Testis (tissue), 3 donors: ENCODE data around the gene HEG1. TPM values are rescaled to one million over a fixed set of nuclear protein-coding genes. Genes with fewer than 3 reads are reported as not detected.

Source experiments
- DNase-seq: peaks from one replicate; pipeline ENCODE4 v3.0.0-alpha.2; 2019
- H3K27ac ChIP-seq, 2 donors: fragments of 200-600 bp; sonication (generic); one replicate each; pipeline ENCODE4 v1.5.1; 2019
- H3K27me3 ChIP-seq: fragments of 200-600 bp; sonication (generic); one replicate; pipeline ENCODE4 v1.5.1; 2019
- H3K36me3 ChIP-seq: fragments of 200-600 bp; sonication (generic); one replicate; pipeline ENCODE4 v1.5.1; 2017; ENCODE audit warnings: low read depth; ENCODE audit errors: missing control alignments
- H3K4me1 ChIP-seq: fragments of 200-600 bp; sonication (generic); one replicate; pipeline ENCODE4 v1.5.1; 2019
- H3K4me3 ChIP-seq, 2 donors: fragments of 200-600 bp; sonication (generic); one replicate each; pipeline ENCODE4 v1.5.1; 2017 to 2019
- H3K9me3 ChIP-seq: fragments of 200-600 bp; sonication (generic); one replicate; pipeline ENCODE4 v1.5.1; 2017
- POLR2A ChIP-seq: fragments of 450-650 bp; IDR thresholded peaks from one replicate; pipeline ENCODE4 v1.6.1; 2017; ENCODE audit warnings: antibody characterized with exemption, mild to moderate bottlenecking, moderate library complexity
- WGBS, 2 donors: methylation state at CpG; one replicate each; pipeline ENCODE4 v1.1.5; 2018; 5-methylcytosine and 5-hydroxymethylcytosine counted together
- intact Hi-C: fragments of 100-400 bp; cut with DNase I; formaldehyde crosslinking; loops from one replicate; pipeline ENCODE4 v1.15.1; 2023; ENCODE audit warnings: low total_unique reads
- polyA plus RNA-seq: library from polyadenylated mRNA; stranded (reverse); fragments of 350-450 nt; fragmentation: Illumina TruSeq; extraction: RNeasy Lipid Tissue Mini Kit (QIAGEN cat#74804); gene quantifications from one replicate; pipeline ENCODE4 v1.2.3, GENCODE V29; 2014; ENCODE audit warnings: low read depth, low replicate concordance; ENCODE audit not compliant: insufficient read depth
- total RNA-seq, 2 donors: library from RNA; depleted of rRNA; stranded (reverse); fragments of >200 nt; gene quantifications; one replicate each; pipeline ENCODE4 v1.2.3, GENCODE V29; 2016
- TF ChIP-seq, protein P1 (sequence below), 3 experiments: fragments of 450-650 bp in 2 of 3; fragments of 200-600 bp in 1 of 3; sonication (generic) in 1 of 3; IDR thresholded peaks; one replicate each; pipeline ENCODE4 v1.5.1; 2016 to 2019; ENCODE audit warnings: antibody characterized with exemption in 3 of 3, mild to moderate bottlenecking in 2 of 3, moderate library complexity in 1 of 3

The HEG1 gene
- total and polyA plus RNA-seq, 3 donors from 2014 or later = 50.3 to 160 (median 120) TPM

DNA sequence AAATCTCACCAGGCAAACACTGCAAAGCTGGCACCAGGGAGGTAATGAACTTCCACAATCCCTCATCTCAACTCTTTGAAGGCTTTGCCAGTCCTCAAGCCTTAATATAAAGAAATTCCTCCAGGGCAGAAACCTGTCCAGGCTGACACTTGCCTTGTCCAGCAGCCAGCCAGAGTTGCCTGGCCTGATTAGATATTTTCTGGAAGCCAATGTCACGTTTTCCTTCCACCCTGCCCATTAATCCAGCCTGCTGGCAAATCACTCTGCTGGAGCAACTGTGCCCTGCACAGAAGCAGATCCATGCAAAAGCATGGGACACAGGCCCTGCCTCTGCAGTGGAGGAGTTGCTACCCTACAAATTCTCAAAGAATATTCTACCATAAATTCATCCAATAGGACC lies 56.5 kb downstream of the HEG1 start:
- TF ChIP-seq, protein P1, sequence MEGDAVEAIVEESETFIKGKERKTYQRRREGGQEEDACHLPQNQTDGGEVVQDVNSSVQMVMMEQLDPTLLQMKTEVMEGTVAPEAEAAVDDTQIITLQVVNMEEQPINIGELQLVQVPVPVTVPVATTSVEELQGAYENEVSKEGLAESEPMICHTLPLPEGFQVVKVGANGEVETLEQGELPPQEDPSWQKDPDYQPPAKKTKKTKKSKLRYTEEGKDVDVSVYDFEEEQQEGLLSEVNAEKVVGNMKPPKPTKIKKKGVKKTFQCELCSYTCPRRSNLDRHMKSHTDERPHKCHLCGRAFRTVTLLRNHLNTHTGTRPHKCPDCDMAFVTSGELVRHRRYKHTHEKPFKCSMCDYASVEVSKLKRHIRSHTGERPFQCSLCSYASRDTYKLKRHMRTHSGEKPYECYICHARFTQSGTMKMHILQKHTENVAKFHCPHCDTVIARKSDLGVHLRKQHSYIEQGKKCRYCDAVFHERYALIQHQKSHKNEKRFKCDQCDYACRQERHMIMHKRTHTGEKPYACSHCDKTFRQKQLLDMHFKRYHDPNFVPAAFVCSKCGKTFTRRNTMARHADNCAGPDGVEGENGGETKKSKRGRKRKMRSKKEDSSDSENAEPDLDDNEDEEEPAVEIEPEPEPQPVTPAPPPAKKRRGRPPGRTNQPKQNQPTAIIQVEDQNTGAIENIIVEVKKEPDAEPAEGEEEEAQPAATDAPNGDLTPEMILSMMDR (IDR thresholded peaks at IDR 0.05) = no peak
- no peak for TF ChIP-seq POLR2A
- DNase-seq = peak; percentile 35
- WGBS, 2 donors = 31 to 64% methylated on average over 1 of the region's 1 CpG
- Histone ChIP-seq H3K27ac (no peak overlapping the region), H3K9me3 (no peaks in the 10 kb centered on the region), H3K4me1 (peaks cover 38% of the 10 kb centered on the region), H3K36me3 (no peaks in the 10 kb centered on the region), H3K4me3 (no peak overlapping the region), H3K27me3 (no peaks in the 10 kb centered on the region)
- intact Hi-C loops = loop anchor here (10.0 kb wide), 1 partner anchor 165 kb away; no protein-coding TSS in a partner anchor

DNA sequence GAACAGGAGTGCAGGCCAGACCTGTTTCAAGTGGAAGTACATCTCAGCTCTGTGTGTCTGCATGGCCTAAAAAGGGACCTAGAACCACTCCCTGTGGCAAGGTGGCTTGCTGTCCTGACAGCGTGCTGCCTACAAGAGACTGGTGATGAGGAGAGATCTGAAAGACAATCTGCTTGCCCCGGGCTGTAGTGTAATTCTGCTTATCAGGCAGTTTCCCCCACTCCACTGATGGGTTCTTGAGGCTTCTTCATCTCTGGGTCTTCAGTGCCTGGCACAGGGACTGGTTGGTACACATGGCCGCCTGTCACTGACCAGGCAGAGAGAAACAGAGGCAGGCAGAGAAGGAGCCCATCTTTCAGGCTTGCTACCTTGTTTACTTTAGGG lies 57.6 kb downstream of the HEG1 start:
- Histone ChIP-seq H3K4me3 (no peak overlapping the region), H3K9me3 (no peaks in the 10 kb centered on the region), H3K27ac (no peak overlapping the region), H3K36me3 (no peaks in the 10 kb centered on the region), H3K27me3 (no peaks in the 10 kb centered on the region), H3K4me1 (peaks cover 28% of the 10 kb centered on the region)
- intact Hi-C loops = loop anchor here (10.0 kb wide), 1 partner anchor 167 kb away; no protein-coding TSS in a partner anchor
- WGBS, 2 donors = 79 to 94% methylated on average over 3 of the region's 3 CpGs
- DNase-seq = no peak
- TF ChIP-seq, protein P1 (IDR thresholded peaks at IDR 0.05) = no peak
- no peak for TF ChIP-seq POLR2A

DNA sequence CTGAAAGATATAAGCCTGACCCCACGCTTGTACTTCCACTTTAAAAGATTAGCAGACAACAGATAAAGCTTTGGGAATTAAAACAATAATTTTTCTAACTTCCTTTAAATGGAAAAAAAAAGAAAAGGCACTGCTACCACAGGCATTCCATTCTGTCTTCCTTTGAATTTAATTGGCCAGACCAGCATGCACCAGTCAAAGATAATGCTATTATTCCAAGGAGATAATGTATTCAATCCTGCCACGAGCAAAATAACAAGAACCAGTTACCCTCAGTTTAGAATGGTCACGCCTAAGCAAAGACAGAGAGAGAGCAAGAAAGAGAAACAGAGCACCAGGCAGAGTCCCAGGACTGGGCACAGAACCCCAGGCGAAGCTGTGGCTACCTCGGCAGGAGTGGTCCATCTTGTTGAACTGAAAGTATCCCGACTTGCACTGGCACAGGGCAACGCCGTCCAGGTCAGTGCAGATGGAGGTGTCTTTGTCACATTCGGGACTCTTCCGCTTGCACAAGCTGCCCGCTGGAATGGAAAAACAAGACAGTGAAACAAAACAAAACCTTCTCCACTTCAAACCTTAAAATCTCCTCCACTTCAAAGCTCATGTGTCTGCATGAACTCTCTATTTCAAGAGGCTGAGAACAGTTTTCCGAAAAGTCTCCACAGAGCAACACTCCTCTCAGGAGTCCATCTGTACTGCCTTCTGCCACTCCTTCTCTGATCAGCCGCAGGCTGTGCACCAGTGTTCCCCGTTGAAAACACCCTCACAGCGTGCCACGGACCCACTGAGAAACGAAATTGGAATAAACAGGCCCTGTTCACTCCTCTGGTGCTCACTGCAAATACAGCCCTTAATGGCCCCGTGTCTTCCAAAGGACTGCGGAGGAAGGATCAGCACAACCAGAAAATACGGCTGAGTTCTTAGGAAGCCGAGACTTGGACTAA lies 58.2 kb downstream of the HEG1 start:
- Histone ChIP-seq H3K36me3 (no peaks in the 10 kb centered on the region), H3K27me3 (no peaks in the 10 kb centered on the region), H3K27ac (no peak overlapping the region), H3K4me1 (peaks cover 25% of the 10 kb centered on the region), H3K4me3 (no peak overlapping the region), H3K9me3 (no peaks in the 10 kb centered on the region)
- WGBS, 2 donors = 84% methylated on average over 21 of the region's 21 CpGs
- DNase-seq = no peak
- TF ChIP-seq, protein P1 (IDR thresholded peaks at IDR 0.05) = no peak
- no peak for TF ChIP-seq POLR2A
- intact Hi-C loops = loop anchor here (10.0 kb wide), 1 partner anchor 167 kb away; no protein-coding TSS in a partner anchor

DNA sequence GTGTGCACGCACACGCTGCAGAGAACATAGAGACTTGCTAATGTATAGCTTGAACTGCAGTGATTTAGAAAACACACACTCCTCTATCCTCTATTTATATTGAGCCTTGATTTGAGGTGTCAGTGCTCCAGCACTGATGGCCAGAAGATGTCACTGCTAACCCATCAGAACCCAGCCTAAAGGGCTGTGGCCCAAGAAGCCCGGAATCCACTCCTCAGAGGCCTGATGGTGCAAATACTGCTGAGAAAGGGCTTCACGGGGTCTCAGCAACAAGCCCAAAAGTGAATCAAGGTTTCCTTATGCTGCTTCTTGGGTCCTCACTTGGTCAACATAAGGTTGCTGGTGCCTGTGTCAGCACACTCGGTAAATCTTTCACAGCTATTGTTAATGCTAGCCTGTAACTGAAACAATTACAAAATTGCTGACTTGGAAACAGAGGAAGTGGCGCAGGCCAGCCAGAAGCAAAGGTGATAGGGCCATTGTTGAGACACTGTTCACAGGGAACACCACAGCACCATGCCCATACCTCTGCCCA lies 60.3 kb downstream of the HEG1 start:
- DNase-seq = peak; percentile 65
- H3K9me3 ChIP-seq = no peaks in the 10 kb centered on the region
- WGBS, 2 donors = 43 to 70% methylated on average over 3 to 6 of the region's 6 CpGs
- no peak overlapping the region for H3K4me3 ChIP-seq
- peaks cover 15% of the 10 kb centered on the region for H3K4me1 ChIP-seq
- no peak overlapping the region for H3K27ac ChIP-seq
- no peaks in the 10 kb centered on the region for H3K27me3 ChIP-seq
- H3K36me3 ChIP-seq = no peaks in the 10 kb centered on the region
- intact Hi-C loops = loop anchor here (10.0 kb wide), 1 partner anchor 169 kb away; no protein-coding TSS in a partner anchor
- no peak for TF ChIP-seq POLR2A
- TF ChIP-seq, protein P1 (IDR thresholded peaks at IDR 0.05) = peak; percentile 29 to 53 (median 46)
